Astrocyte (in vitro differentiated cells and primary cell): ENCODE data around the gene PLCH1. TPM values are rescaled to one million over a fixed set of nuclear protein-coding genes. Genes with fewer than 3 reads are reported as not detected.

ENCODE experiments used
- DNase-seq: peaks from one replicate; pipeline ENCODE4 v3.0.0-alpha.2; 2010; ENCODE audit warnings: low read depth
- FAIRE-seq: peaks from 2 replicates; lab custom pipeline; 2011; peaks lifted over from hg19 to GRCh38; lab: Jason Lieb, UNC
- H2AFZ ChIP-seq: 2 replicates; pipeline ENCODE4 v1.6.0; 2012; ENCODE audit warnings: low read depth, low read length, inconsistent platforms
- H3K27ac ChIP-seq: 2 replicates; pipeline ENCODE4 v1.5.1; 2011; ENCODE audit warnings: low read depth, low read length, inconsistent platforms
- H3K27me3 ChIP-seq: 2 replicates; pipeline ENCODE4 v1.6.0; 2011; ENCODE audit warnings: low read length, inconsistent platforms; ENCODE audit not compliant: insufficient read depth
- H3K36me3 ChIP-seq: 2 replicates; pipeline ENCODE4 v1.5.1; 2011; ENCODE audit warnings: low read length, inconsistent platforms; ENCODE audit not compliant: insufficient read depth
- H3K4me1 ChIP-seq: 2 replicates; pipeline ENCODE4 v1.5.1; 2011; ENCODE audit warnings: low read length, inconsistent platforms; ENCODE audit not compliant: insufficient read depth
- H3K4me2 ChIP-seq: 2 replicates; pipeline ENCODE4 v1.6.0; 2012; ENCODE audit warnings: low read length, inconsistent platforms
- H3K4me3 ChIP-seq: 2 replicates; pipeline ENCODE4 v1.5.1; 2011; ENCODE audit warnings: low read depth, mild to moderate bottlenecking, low read length, inconsistent platforms; ENCODE audit not compliant: insufficient read depth
- H3K79me2 ChIP-seq: 2 replicates; pipeline ENCODE4 v1.6.0; 2012; ENCODE audit warnings: mild to moderate bottlenecking, low read length, inconsistent platforms; ENCODE audit not compliant: insufficient read depth
- H3K9ac ChIP-seq: 2 replicates; pipeline ENCODE4 v1.6.0; 2012; ENCODE audit warnings: mild to moderate bottlenecking, low read length, inconsistent platforms
- H3K9me3 ChIP-seq: 2 replicates; pipeline ENCODE4 v1.5.1; 2012; ENCODE audit warnings: low read depth, mild to moderate bottlenecking, low read length, inconsistent platforms; ENCODE audit not compliant: insufficient read depth
- H4K20me1 ChIP-seq: 2 replicates; pipeline ENCODE4 v1.6.0; 2012; ENCODE audit warnings: low read length, inconsistent platforms; ENCODE audit not compliant: insufficient read depth
- H3K27ac Mint-ChIP-seq: one replicate; pipeline ENCODE4 v1.8.0; 2021; ENCODE audit warnings: mild to moderate bottlenecking, mixed read lengths; ENCODE audit not compliant: unreplicated experiment
- H3K27me3 Mint-ChIP-seq: one replicate; pipeline ENCODE4 v1.8.0; 2021; ENCODE audit warnings: low read depth, mixed read lengths; ENCODE audit not compliant: unreplicated experiment
- H3K36me3 Mint-ChIP-seq: one replicate; pipeline ENCODE4 v1.8.0; 2021; ENCODE audit warnings: low read depth, mixed read lengths; ENCODE audit not compliant: unreplicated experiment
- H3K4me1 Mint-ChIP-seq: one replicate; pipeline ENCODE4 v1.8.0; 2021; ENCODE audit warnings: low read depth, mixed read lengths; ENCODE audit not compliant: unreplicated experiment
- H3K4me3 Mint-ChIP-seq: one replicate; pipeline ENCODE4 v1.8.0; 2021; ENCODE audit warnings: mild to moderate bottlenecking, moderate library complexity, mixed read lengths; ENCODE audit not compliant: unreplicated experiment
- H3K9me3 Mint-ChIP-seq: one replicate; pipeline ENCODE4 v1.8.0; 2021; ENCODE audit warnings: mild to moderate bottlenecking, mixed read lengths; ENCODE audit not compliant: unreplicated experiment
- CTCF ChIP-seq: IDR thresholded peaks from 2 replicates; pipeline ENCODE4 v1.5.1; 2011; ENCODE audit warnings: low read depth, mild to moderate bottlenecking, inconsistent platforms, low read length, moderate library complexity; ENCODE audit not compliant: insufficient read depth
- EZH2 ChIP-seq: IDR thresholded peaks from 2 replicates; pipeline ENCODE4 v1.6.1; 2012; ENCODE audit warnings: mild to moderate bottlenecking, low read length, inconsistent platforms; ENCODE audit not compliant: insufficient read depth
- total RNA-seq: library from RNA; stranded (reverse); gene quantifications from 2 replicates; pipeline ENCODE4 v1.2.1, GENCODE V29; 2021

PLCH1 gene
- total RNA-seq, 1 donor from 2014 or later: 1.2 TPM

DNA sequence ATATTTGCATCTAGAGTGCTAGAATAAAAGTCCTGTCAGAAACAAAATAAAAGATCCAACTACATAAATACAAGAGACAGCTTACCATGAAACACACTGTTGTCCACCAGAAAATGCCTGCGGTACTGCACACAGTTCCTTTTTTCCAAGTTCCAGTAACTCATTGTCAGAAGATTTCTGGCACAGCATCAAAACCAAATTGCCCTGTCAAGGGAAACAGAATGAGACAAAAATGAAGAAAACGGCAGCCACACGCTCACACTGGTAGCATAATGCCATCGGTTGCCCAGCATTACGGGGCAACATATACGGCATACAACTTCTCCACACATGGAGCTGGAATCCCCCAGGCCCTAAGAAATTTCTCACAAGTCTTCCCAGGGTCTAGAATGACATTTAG, 40.8 kb downstream of the PLCH1 start:
- H3K27me3 ChIP-seq: no peaks in the 10 kb centered on the region
- H3K27ac ChIP-seq: no peak overlapping the region
- Mint-ChIP-seq H3K9me3 (no peaks in the 10 kb centered on the region), H3K4me1 (peaks cover 8% of the 10 kb centered on the region), H3K27ac (no peak overlapping the region), H3K4me3 (no peak overlapping the region), H3K36me3 (no peaks in the 10 kb centered on the region), H3K27me3 (no peaks in the 10 kb centered on the region)
- H3K4me1 ChIP-seq: no peaks in the 10 kb centered on the region
- H3K9me3 ChIP-seq: no peaks in the 10 kb centered on the region
- DNase-seq (peak; percentile 30), FAIRE-seq (no peak)
- H4K20me1 ChIP-seq: no peaks in the 10 kb centered on the region
- H2AFZ ChIP-seq: no peak overlapping the region
- H3K9ac ChIP-seq: no peak overlapping the region
- H3K79me2 ChIP-seq: no peaks in the 10 kb centered on the region
- TF ChIP-seq EZH2 (no peak), CTCF (no peak)
- H3K4me2 ChIP-seq: peak overlapping the region; percentile 25
- H3K4me3 ChIP-seq: no peak overlapping the region
- H3K36me3 ChIP-seq: no peaks in the 10 kb centered on the region

- Histone ChIP-seq H3K27me3 (no peaks in the 10 kb centered on the region), H3K4me3 (no peak overlapping the region), H3K36me3 (no peaks in the 10 kb centered on the region), H3K9ac (no peak overlapping the region), H3K9me3 (no peaks in the 10 kb centered on the region), H2AFZ (no peak overlapping the region), H3K4me2 (no peak overlapping the region), H4K20me1 (no peaks in the 10 kb centered on the region), H3K79me2 (no peaks in the 10 kb centered on the region), H3K27ac (no peak overlapping the region), H3K4me1 (no peaks in the 10 kb centered on the region)
- no peaks in the 10 kb centered on the region for H3K27me3 Mint-ChIP-seq
- peaks cover 8% of the 10 kb centered on the region for H3K4me1 Mint-ChIP-seq
- H3K9me3 Mint-ChIP-seq: no peaks in the 10 kb centered on the region
- H3K4me3 Mint-ChIP-seq: no peak overlapping the region
- no peaks in the 10 kb centered on the region for H3K36me3 Mint-ChIP-seq
- H3K27ac Mint-ChIP-seq: no peak overlapping the region
- FAIRE-seq: no peak
- TF ChIP-seq CTCF (no peak), EZH2 (no peak)
- no peak for DNase-seq
Measured at GRCh38 chr3:155702745-155703591, 41.9 kb downstream of the PLCH1 start.
